HepG2 (cell line): ENCODE data around the gene TPCN2.

Source experiments
- ATF6 ChIP-seq: sonication (generic); formaldehyde crosslinking; conservative IDR thresholded peaks from 2 replicates; pipeline ENCODE4 v1.4.0; 2020; ENCODE audit warnings: missing genetic modification reagents
- ZNF10 ChIP-seq: sonication (generic); formaldehyde crosslinking; IDR thresholded peaks from 2 replicates; pipeline ENCODE4 v1.4.0; 2020; ENCODE audit warnings: mild to moderate bottlenecking, low read depth, missing genetic modification reagents, borderline replicate concordance

GRCh38 chr11:69145050-69145380, 96.3 kb downstream of the TPCN2 start:
- no peak for TF ChIP-seq ZNF10 (CRISPR knock-in tag)
- TF ChIP-seq ATF6 (CRISPR knock-in tag) = no peak
